Skeletal muscle tissue (tissue), 4 donors: ENCODE measurements around the gene OPN1LW. TPM values are rescaled to one million over a fixed set of nuclear protein-coding genes. Genes with fewer than 3 reads are reported as not detected.
"Not testable (repeated sequence)": the region's sequence is repeated elsewhere in the genome, so short reads cannot be mapped to it uniquely, and the experiment has no call there.

Experiments
- H3K27ac ChIP-seq: one replicate; pipeline ENCODE4 v1.7.0; 2013; ENCODE audit warnings: mild to moderate bottlenecking, low read depth, low read length, inconsistent platforms
- H3K27me3 ChIP-seq, 3 donors: one replicate each; pipeline ENCODE4 v1.7.0; 2013; ENCODE audit warnings: low read length in 3 of 3; ENCODE audit not compliant: control insufficient read depth in 3 of 3, insufficient read depth in 3 of 3
- H3K36me3 ChIP-seq, 3 donors: one replicate each; pipeline ENCODE4 v1.7.0; 2013; ENCODE audit warnings: low read length in 3 of 3; ENCODE audit not compliant: control insufficient read depth in 3 of 3, insufficient read depth in 3 of 3
- H3K4me1 ChIP-seq, 3 donors: one replicate each; pipeline ENCODE4 v1.7.0; 2013; ENCODE audit warnings: low read length in 3 of 3, mild to moderate bottlenecking in 3 of 3; ENCODE audit not compliant: control insufficient read depth in 3 of 3, insufficient read depth in 3 of 3
- H3K4me3 ChIP-seq, 3 donors: one replicate each; pipeline ENCODE4 v1.7.0; 2013; ENCODE audit warnings: low read length in 3 of 3
- H3K9ac ChIP-seq, 3 donors: one replicate each; pipeline ENCODE4 v1.7.0; 2013; ENCODE audit warnings: low read length in 3 of 3, mild to moderate bottlenecking in 3 of 3, moderate library complexity in 2 of 3, low read depth in 1 of 3
- H3K9me3 ChIP-seq, 3 donors: one replicate each; pipeline ENCODE4 v1.7.0; 2013; ENCODE audit warnings: low read length in 3 of 3; ENCODE audit not compliant: control insufficient read depth in 3 of 3
- total RNA-seq: library from RNA; depleted of rRNA; stranded (reverse); fragments of >200 nt; gene quantifications from one replicate; pipeline ENCODE4 v1.2.3, GENCODE V29; 2014
- donor health status: Osteomylitis.

OPN1LW gene
- total RNA-seq, 1 donor from 2014 or later = not detected

- not testable (repeated sequence) for H3K27ac ChIP-seq, H3K4me1 ChIP-seq, H3K27me3 ChIP-seq, H3K9ac ChIP-seq, H3K9me3 ChIP-seq, H3K36me3 ChIP-seq, H3K4me3 ChIP-seq
These were observed 52.4 kb downstream of the OPN1LW start for GRCh38 chrX:154196466-154196865.

Other genes starting within 250 kb of the OPN1LW start
- gene AVPR2, start 239.6 kb upstream of the OPN1LW start, total RNA-seq = 1.0 TPM
- 25.1 TPM for gene ARHGAP4, start 218.0 kb upstream of the OPN1LW start, total RNA-seq
- gene NAA10, start 209.2 kb upstream of the OPN1LW start, total RNA-seq = 13.6 TPM
- 5.7 TPM for gene RENBP, start 199.6 kb upstream of the OPN1LW start, total RNA-seq
- gene HCFC1, start 172.4 kb upstream of the OPN1LW start, total RNA-seq = 9.4 TPM
- 2.1 TPM for gene TMEM187, start 171.5 kb upstream of the OPN1LW start, total RNA-seq
- gene IRAK1, start 124.3 kb upstream of the OPN1LW start, total RNA-seq = 11.0 TPM
- 10.4 TPM for gene MECP2, start 46.5 kb upstream of the OPN1LW start, total RNA-seq
- gene OPN1MW, start 38.4 kb downstream of the OPN1LW start, total RNA-seq = not detected
- not detected for gene OPN1MW2, start 75.5 kb downstream of the OPN1LW start, total RNA-seq
- gene OPN1MW3, start 113.3 kb downstream of the OPN1LW start, total RNA-seq = not detected
- gene TEX28, start 150.9 kb downstream of the OPN1LW start, total RNA-seq = not detected
- 0.52 TPM for gene TKTL1, start 151.6 kb downstream of the OPN1LW start, total RNA-seq
- gene FLNA, start 230.4 kb downstream of the OPN1LW start, total RNA-seq = 331 TPM
- 10.4 TPM for gene EMD, start 235.1 kb downstream of the OPN1LW start, total RNA-seq